ENCODE data around the gene REEP6.
"Not testable (repeated sequence)": the region's sequence is repeated elsewhere in the genome, so short reads cannot be mapped to it uniquely, and the experiment has no call there.

Gene REEP6

DNA sequence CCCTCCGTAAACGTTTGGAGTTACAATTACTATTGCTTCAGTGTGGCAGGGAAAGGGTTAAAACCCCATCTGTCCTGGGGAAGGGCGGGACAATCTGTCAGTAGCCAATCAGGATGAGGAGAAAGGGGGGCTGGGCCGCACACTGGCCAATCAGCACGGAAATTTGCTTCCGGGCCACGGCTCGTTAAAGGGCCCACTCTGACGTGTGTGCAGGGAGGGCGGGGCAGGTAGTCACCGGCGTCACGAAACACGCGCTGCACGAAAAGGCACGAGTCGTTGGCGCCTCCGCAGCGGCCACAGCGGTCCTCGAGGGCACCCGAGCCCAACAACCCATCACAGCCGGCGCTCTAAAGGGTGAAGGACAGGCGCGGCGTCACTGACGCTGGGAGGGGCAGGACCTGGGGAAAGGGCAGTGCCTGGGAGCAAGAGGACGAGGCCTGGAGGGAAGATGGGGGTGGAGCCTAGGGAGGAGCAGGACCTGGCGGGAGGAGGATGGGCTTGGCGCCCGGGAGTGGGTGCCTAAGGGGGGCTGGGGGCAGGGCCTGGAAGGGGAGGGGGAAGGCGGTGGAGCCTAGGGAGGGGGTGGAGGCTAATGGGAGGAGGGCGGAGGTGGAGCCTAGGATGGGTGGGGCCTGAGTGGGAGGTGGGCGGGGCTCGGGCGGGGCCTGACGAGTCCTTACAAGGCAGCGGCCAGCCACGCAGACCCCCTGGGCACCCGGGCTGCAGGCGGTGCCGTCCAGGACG is 17.0 kb downstream of the REEP6 start:
- peak; percentile 69 for DNase-seq (ENCODE audit: low read depth)

DNA sequence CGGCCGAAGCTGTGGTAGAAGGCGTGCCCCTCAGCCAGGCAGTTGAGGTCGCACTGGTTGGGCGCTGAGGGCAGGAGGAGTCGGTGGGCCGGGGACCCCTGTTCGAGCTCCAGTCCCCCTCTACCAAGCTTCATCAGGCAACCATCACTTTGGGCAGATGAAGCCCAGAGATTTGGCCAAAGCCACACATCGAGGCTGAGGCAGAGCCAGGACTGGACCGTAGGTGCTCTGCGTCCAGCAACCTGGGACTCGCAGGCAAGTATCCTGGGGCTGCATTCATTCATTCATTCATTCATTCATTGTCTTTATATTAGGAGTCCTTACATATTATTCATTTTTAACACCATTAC is 17.5 kb downstream of the REEP6 start:
- DNase-seq (ENCODE audit: low read depth) = no peak

DNA sequence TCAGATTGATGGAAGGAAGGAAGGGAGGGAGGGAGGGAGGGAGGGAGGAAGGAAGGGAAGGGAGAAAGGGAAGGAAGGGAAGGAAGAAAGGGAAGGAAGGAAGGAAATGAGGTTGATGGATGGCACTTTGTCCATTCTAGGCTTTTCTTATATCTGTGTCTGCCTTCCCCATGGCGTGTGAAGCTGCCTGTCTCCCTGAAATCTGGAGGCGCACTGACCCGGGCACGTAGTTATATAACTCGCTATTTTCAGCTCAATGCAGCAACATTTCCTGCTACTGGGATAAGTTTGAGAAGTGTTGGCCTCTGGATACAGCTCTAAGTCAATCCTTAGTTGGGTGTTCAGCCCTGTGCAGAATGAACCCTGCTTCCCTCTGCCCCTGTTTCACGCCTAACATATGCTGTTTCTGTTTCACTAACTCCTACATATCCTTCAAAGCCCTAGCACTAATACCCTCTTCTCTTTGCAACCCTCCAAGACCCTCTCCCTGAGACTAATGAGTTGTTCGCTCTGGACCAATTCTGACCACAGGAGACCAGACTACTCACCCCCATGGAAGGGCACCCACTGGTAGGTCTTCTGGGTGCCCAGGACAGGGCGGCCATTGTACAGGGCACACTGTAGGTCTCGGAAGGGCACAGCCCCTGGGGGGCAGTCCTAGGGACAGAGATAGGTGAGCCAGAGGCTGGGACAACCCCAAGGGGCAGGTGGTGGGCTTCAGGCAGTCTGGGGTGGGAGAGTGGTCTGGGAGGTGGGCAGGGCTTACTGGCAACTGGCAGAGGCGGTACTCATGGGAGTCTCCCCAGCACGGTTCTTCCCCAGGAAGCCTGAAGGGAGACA is 18.8 kb downstream of the REEP6 start:
- no peak for DNase-seq (ENCODE audit: low read depth)

DNA sequence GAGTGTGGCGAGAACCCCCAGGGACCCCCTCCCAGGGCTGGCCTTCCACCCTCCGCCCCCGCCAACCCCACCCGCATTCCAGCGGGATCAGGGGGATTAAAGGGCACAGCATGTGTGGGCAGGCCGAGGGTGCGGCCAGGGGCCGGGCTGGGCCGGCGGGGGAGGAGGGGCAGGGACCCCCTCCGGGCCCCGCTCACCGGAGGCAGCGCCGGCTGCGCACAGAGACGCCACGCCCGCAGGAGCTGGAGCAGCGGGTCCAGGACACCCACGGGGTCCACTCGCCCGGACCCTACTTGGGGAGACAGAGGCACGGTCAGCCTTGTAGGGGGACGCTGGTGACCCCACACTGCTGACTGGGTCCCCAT is 19.4 kb downstream of the REEP6 start:
- DNase-seq (ENCODE audit: low read depth) = no peak

DNA sequence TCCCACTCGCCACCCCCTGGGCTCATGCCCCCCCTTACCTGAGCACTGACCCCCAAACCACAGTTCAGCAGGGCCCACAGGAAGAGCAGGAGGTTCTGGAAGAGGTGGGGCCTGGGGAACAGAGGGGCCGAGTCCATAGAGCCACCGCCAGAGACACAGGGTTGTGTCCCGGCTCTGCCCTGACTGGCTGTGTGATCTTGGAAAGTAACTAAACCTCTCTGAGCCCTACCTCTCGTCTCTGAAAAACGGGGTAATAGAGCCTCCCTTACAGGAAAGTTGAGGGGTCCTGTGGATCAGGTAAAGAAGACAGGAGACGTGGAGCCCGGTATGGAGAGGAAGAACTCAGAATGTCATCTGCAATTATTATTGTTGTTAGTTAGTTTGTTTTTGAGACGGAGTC is 19.8 kb downstream of the REEP6 start:
- DNase-seq (ENCODE audit: low read depth) = no peak

DNA sequence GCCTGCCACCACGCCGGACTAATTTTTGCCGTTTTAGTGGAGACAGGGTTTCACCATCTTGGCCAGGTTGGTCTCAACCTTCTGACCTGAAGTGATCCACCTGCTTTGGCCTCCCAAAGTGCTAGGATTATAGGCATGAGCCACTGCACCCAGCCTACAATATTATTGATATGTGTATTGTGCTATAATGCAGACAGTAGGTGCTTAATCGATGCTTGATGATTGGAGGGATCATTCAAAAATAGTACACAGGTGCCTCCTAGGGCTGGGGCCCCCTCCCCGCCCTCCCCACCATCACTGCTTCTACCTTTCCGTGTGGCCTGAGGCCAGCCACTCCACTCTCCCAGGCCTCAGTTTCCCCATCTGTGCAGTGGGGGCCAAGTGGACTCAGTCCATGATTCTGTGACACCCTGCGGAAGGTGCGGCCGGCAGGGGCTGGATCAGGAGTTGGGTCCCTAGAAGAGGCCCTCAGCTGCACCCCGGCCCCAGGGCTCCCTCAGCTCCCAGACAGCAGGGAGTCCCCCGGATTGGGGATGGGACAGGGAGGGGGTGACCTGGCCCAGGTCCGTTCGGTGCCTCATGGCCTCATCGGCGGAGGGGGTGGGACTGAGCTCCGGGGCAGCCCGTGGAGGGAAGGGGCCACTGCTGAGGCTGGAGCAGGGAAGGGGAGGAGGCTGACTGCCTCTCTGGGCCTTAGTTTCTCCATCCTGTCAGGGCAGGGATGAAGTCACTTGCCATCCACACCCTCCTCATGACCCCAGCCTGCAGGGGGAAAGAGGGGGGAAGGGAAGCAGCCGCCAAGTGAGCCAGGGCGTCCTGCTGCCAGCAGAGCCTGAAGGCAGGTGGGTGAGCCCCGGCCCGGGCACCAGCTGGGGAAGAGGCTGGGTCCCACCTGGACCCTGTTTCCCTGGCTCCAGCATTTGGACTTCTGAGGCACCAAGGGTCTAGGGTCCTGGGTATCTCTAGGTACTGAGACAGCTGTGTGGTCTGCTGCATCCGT is 20.6 kb downstream of the REEP6 start:
- no peak for DNase-seq (ENCODE audit: low read depth)

DNA sequence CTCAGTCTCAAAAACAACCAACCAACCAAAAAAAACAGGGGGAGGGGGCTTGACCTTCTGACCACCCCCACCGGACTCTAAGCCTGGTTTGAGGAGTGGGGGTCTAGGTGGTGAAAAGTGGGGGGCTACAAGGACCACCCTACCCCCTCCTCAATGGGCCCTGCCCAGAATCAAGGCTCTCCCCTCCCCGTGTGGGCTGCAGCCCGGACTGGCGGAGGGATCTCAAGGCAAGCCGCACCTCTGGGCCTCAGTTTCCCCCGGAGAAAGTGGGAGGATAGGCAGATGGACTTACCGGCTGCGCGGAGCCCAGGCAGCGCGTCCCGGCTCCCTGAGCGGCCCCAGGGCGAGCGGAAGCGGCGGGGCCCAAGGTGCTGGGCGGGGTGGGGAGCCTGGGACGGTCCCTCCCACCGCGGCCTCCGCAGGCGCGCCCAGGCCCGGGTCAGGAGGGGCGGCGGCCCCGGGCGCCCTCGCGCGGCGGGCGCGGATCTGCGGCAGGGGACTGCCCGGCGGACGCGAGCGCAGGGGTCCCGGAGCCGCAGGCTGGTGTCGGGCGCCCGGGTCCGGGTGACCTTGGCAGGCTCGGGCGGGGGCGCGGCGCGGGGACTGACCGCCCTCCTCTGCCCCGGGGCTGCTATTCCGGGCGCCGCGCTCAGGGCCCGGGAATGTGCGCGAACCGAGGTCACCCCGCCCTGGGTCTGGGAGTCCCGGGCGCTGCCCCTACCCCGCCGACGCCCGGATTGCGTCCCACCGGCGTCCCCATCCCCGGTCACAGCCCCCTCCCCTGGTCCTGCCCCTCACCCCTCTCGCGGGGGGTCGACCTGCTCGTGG is 21.9 kb downstream of the REEP6 start, which contains the start of gene ADAMTSL5:
Gene ADAMTSL5, minus strand, starts transcription at position 349 of the 828 bp plus-strand sequence. CDS start 2,076 bp downstream, outside the sequence.
- DNase-seq (ENCODE audit: low read depth) = peak; percentile 49

DNA sequence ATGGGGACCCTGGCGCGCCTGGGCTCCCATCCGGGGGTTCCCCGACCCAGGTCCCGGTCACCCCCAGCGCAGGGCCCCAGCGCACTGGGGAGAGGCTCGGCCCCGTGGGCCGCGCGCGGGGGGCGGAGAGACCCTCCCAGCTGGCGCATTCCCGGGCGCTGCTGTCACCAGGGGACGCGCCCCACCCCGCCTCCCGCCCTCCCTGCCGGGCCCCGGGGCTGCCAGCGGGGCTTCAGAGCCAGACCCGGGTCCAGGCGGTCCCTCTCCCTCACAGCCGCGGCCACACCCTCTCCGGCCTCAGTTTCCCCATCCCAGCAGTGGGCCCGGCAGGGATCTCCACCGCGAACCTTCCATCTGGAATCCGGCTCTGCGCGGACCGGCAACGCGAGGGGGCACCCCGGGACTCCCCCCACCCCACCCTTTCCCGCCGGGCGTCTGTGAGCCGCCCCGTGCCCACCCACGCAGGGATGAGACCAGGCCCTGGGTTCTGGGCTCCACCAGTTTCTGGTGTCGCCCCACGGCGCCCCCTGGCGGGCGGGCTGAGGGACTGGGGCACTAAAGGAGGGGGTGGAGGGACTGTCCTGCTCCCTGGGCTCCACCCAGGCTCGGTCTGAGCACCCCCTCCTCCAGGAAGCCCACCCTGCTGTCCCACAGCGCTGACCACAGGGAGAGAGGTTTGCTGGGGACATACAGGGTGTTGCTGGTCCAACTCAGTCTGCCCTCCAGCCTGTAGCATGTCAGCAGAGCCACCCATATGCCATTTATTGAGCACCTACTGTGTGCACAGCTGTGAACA is 22.7 kb downstream of the REEP6 start:
- DNase-seq (ENCODE audit: low read depth) = peak; percentile 53

DNA sequence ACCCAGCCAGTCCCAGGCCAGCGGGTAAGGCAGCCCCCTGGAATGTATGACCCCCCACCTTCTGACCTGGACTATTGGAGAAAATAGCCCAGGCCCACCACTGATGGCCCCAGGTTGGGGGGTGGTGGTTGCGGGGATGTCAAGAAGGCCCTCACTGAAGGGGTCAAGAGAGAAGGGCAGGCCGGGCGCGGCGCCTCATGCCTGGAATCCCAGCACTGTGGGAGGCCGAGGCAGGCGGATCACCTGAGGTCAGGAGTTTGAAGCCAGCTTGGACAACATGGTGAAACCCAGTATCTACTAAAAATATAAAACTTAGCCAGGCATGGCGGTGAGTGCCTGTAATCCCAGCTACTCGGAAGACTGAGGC is 23.3 kb downstream of the REEP6 start:
- DNase-seq (ENCODE audit: low read depth) = no peak

DNA sequence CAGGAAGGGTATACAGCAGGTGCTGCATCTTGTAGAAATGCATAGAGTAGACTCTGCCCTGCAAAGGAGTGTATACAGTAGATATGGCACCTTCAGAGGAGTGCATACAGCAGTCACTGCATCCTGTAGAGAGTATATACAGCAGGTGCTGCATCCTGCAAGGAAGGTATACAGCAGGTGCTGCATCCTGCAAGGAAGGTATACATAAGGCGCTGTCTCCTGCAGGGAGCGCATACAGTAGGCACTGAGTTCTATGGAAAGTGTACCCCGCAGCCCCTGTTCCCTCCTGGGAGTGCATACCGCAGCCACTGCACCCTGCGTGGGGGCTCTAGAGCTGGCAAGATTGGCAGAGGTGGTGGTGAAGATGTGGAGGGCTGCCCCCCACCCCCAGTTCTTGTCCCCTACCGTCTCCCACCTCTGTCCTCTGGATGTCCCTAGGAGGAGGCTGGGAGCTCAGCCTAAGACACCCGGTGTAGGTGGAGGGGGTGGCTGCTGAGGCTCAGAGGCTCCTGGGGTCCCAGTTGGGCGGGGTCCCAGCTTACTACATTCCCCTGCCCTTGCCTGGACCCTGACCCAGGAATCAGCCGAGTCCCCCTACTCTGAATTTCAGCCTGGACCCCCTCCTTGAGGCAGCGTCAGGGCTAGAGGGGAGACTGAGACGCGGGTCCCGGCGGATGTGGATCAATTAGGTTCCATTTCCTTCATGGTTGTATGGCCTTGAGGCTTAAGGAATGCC is 24.2 kb downstream of the REEP6 start:
- DNase-seq (ENCODE audit: low read depth) = no peak

DNA sequence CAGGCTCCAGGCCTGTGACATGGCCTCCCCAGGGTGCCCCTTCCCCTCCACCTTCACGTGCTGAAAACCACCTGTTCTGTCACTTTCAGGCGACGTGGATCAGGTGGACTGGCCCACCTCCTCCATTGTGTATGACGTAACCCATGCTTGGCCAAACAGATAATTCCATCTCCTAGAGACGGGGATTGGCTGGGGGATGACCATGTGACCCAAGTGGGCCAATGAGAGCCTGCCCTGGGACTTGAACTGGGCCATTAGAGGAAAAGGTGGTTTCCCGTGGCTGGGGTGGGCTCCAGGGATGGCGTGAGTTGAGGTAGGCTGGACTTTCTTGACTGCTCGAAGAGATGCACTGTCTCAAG is 25.4 kb downstream of the REEP6 start:
- no peak for DNase-seq (ENCODE audit: low read depth)

DNA sequence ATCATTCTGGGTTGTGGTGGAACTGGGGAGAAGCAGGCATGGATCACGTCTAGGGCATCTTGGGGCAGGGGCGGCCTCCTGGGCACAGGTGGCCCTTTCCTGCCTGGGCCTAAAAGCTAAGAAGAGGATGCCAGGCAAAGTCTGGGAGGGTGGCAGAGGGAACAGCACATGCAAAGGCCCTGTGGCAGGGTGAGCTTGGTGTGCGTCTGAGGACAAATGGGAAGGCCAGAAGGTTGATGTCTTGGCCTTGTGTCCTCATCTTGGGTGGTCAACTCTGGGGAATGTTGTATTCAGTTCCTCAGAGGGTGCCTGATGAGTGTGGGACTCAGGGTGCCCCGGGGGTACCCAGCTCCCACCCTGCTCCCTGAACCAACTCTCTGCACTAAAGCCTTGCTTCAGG is 27.5 kb downstream of the REEP6 start:
- DNase-seq (ENCODE audit: low read depth) = no peak

DNA sequence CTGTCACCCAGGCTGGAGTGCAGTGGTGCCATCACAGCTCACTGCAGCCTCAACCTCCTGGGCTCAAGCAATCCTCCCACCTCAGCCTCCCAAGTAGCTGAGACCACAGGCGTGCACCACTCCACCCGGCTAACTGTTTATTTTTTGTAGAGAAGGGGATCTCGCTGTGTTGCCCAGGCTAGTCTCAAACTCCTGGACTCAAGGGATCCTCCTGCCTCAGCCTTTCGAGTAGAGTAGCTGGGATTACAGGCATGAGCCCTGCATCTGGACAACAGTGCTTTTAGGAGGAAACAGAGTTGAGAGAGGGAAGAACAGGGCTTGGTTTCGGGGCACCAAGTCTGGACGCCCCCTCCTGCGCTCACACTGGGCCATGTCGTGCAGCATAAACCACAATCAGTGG is 28.8 kb downstream of the REEP6 start:
- DNase-seq (ENCODE audit: low read depth) = not testable (repeated sequence)

DNA sequence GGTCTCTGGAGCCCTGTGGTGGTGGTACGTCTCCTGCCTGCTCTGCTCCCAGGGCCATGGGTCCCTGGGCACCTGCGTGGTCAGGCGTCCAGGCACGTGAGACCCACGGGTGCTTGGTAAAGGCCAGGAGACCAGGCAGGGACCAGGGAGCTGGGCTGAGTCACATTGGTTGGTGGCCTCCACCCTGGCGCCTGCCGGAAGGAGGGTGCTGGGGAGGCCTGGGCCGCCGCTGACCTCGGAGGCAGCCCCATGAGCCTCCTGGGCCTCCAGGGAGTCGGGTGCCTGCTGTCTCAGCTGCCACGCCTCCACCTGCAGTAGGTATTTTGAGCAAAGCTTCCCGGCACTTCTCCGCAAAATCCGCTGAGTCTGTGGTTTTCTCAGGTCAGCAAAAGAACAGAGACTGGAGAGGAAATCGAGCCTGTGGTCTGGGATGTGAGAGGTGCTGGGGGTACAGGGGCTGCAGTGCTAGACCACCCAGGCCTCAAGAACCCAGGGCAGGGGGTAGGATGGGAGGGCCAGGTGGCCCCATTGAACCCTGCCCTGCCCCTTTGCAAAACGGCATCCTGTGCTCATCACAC is 29.3 kb downstream of the REEP6 start:
- DNase-seq (ENCODE audit: low read depth) = no peak

DNA sequence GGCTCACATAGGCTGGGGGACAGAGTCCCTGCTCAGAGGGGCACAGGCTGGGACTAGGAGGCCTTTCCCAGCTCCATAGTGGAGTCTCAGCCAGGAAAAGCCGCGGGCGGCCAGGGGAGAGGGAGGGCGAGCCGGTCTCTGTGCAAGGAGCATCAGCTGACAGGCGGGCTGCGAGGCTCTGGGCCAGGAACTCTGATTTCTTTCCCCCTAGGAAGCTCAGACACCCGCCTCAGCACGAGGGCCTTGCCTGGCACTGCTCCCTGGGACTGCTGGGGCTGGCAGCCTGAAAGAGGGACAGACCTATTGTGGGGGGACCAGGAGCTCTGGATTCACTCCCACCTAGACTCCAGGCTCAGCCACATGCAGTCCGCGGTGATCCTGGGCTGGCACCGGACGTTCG is 30.7 kb downstream of the REEP6 start:
- DNase-seq (ENCODE audit: low read depth) = no peak

DNA sequence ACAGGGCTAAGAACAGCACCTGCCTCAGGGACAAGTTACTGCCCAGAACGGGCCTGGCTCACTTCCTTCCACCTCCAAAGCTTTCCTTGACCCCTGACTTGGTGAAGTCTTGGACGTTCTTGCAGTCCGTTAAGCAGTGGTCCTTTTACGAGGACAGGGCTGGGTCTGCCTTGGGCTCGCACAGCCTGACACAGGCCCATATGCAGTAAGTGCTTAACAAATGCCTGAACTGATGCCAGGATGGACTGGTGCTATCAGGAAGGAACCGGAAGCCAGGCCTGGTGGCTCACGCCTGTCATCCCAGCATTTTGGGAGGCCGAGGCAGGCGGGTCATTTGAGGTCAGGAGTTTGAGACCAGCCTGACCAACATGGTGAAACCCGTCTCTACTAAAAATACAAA is 31.1 kb downstream of the REEP6 start:
- DNase-seq (ENCODE audit: low read depth) = no peak

DNA sequence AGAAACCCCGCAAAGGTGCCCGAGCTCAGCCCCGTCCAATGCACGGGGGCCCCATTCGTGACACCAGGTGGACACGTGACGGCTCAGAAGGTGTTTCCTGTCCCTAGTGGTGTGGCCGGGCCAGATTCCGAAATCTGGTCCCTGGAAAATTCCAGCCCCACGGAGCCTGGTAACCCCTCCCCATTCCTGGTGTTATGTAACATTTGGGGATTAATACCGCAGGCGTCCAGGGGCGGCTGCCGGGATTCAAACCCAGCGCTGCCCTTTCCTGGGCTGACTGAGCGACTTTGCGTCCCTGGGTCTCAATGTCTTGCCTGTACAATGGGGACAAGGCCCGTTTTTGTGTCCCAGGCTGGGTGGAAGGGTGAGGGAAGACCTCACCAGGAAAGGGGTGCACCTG is 31.9 kb downstream of the REEP6 start:
- DNase-seq (ENCODE audit: low read depth) = no peak

DNA sequence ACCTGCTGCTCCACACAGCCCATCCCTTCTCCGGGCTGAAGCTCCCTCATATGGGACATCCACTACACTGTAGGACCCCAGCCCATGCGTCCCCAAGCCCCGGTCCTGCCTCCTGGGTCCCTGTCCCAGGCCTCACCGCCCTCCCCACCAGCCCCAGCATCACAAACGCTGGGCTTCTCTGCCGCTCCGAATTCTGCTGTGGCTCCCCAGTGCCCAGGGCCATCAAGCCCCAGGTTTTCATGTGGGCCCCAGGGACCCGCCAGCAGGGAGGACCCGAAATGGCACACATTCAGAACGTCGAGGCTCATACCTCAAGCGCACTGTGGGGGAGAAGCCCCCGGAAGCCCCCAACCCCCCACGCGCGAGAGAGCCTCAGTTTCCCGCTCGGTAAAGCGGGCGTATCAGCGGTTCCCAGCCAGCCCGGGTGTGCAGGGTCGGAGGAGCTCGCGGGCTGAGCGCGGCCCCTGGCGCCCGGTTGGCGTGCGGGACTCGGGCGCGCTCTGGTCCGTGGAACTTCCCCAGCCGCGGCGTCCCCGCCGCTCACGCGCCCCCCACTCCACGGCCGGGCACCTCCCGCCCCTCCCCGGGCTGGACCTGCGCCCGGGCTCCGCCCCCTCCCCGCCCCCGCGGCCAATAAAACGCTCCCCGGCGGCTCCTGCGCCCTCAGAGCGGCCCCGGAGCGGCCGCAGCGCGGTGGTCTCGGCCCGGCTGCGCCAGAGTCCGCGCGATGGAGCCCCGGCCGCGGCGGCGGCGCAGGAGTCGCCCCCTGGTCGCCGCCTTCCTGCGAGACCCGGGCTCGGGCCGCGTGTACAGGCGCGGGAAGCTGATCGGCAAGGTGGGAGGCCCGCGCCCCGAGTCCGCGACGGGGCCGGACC is 32.7 kb downstream of the REEP6 start, which contains the start of gene PLK5:
Gene PLK5, plus strand, starts transcription at position 666 of the 875 bp plus-strand sequence. CDS start 2,920 bp downstream, outside the sequence.
- no peak for DNase-seq (ENCODE audit: low read depth)

Data from stimulated activated CD8-positive, alpha-beta memory T cell treated with anti-CD3 and anti-CD28 coated beads, Interleukin-15, amount 100 ng/mL, for 24 hours (primary cell).